Mucosa of descending colon (tissue), 3 donors: Measurements from ENCODE around the gene CDC20B. TPM values are rescaled to one million over a fixed set of nuclear protein-coding genes. Genes with fewer than 3 reads are reported as not detected.
"Not testable (repeated sequence)": the region's sequence is repeated elsewhere in the genome, so short reads cannot be mapped to it uniquely, and the experiment has no call there.

Experiments used
- ATAC-seq: fragments of 200-7000 bp; cut with Tn5 transposase; one replicate; pipeline ENCODE4 v1.9.1; 2020; ENCODE audit warnings: mild to moderate bottlenecking, moderate library complexity
- DNase-seq, 3 donors: peaks; one replicate each; pipeline ENCODE4 v3.0.0-alpha.2; 2020
- H3K36me3 ChIP-seq: fragments of 200-600 bp; one replicate; pipeline ENCODE4 v1.8.0; 2021; ENCODE audit warnings: low read depth, mild to moderate bottlenecking
- H3K4me1 ChIP-seq: fragments of 200-600 bp; one replicate; pipeline ENCODE4 v1.8.0; 2021; ENCODE audit warnings: low read depth, mild to moderate bottlenecking
- H3K4me3 ChIP-seq: fragments of 200-600 bp; one replicate; pipeline ENCODE4 v1.8.0; 2021; ENCODE audit warnings: mild to moderate bottlenecking
- H3K9me3 ChIP-seq: fragments of 200-600 bp; one replicate; pipeline ENCODE4 v1.8.0; 2021; ENCODE audit warnings: mild to moderate bottlenecking
- CTCF ChIP-seq: fragments of 200-600 bp; IDR thresholded peaks from one replicate; pipeline ENCODE4 v1.8.0; 2022; ENCODE audit warnings: antibody characterized with exemption, mild to moderate bottlenecking
- intact Hi-C, 2 donors: fragments of 100-400 bp; cut with DNase I in 1 of 2; cut with micrococcal nuclease in 1 of 2; formaldehyde crosslinking; loops; one replicate each; pipeline versions ENCODE4 v1.11.0 to v1.11.1; 2022; cut with DNase I, micrococcal nuclease
- total RNA-seq, 3 donors: library from RNA; stranded (reverse); fragmentation: NEBNext Ultra II Directional in 2 of 3; extraction: Animal tissue kit (Norgen Biotek cat#: 25700) in 2 of 3; gene quantifications; one replicate each; pipeline versions ENCODE4 v1.2.1 to v1.2.4, GENCODE V29; 2021 to 2023
- donor health status: DM: no; HTN: no; CAD: no; lungs with moderate emphysema.
- donor health status: DM: no; HTN: no; CAD: no.
- donor health status: DM: no; HTN: yes; CAD: no.

The CDC20B gene
- total RNA-seq, 3 donors from 2014 or later: not detected

- intact Hi-C loops: no loop called here
Measured at GRCh38 chr5:55096861-55097260, 76.1 kb downstream of the CDC20B start.

GRCh38 chr5:55096182-55096581 lies 76.8 kb downstream of the CDC20B start:
- H3K9me3 ChIP-seq: no peaks in the 10 kb centered on the region
- intact Hi-C loops: no loop called here
- no peak overlapping the region for H3K4me3 ChIP-seq
- H3K36me3 ChIP-seq: no peaks in the 10 kb centered on the region
- DNase-seq: no peak
- ATAC-seq: peak; percentile 62
- H3K4me1 ChIP-seq: no peaks in the 10 kb centered on the region
- no peak for TF ChIP-seq CTCF

More at GRCh38 chr5:55096861-55097260, 76.1 kb downstream of the CDC20B start:
- Histone ChIP-seq H3K9me3 (no peaks in the 10 kb centered on the region), H3K36me3 (no peaks in the 10 kb centered on the region), H3K4me1 (no peaks in the 10 kb centered on the region), H3K4me3 (no peak overlapping the region)
- ATAC-seq (peak; percentile 56), DNase-seq (peak in 1 of 3 donors; percentile 15)
- TF ChIP-seq CTCF: no peak

GRCh38 chr5:55091011-55091410 lies 82.0 kb downstream of the CDC20B start:
- H3K4me1 ChIP-seq, H3K36me3 ChIP-seq, H3K9me3 ChIP-seq, H3K4me3 ChIP-seq, ATAC-seq, intact Hi-C loops, DNase-seq: not testable (repeated sequence)

GRCh38 chr5:55089301-55089700 lies 83.7 kb downstream of the CDC20B start:
- H3K4me3 ChIP-seq, intact Hi-C loops, DNase-seq: not testable (repeated sequence)

GRCh38 chr5:55081541-55081940 lies 91.4 kb downstream of the CDC20B start:
- DNase-seq (no peak), ATAC-seq (no peak)
- Histone ChIP-seq H3K4me3 (no peak overlapping the region), H3K4me1 (no peaks in the 10 kb centered on the region), H3K9me3 (peaks cover 6% of the 10 kb centered on the region), H3K36me3 (no peaks in the 10 kb centered on the region)
- no peak for TF ChIP-seq CTCF
- intact Hi-C loops: no loop called here

More at GRCh38 chr5:55089301-55089700, 83.7 kb downstream of the CDC20B start:
- H3K36me3 ChIP-seq, H3K4me1 ChIP-seq, ATAC-seq, H3K9me3 ChIP-seq: not testable (repeated sequence)

GRCh38 chr5:55073211-55073610 lies 99.8 kb downstream of the CDC20B start:
- Histone ChIP-seq H3K9me3 (no peaks in the 10 kb centered on the region), H3K4me3 (no peak overlapping the region), H3K36me3 (no peaks in the 10 kb centered on the region), H3K4me1 (no peaks in the 10 kb centered on the region)
- intact Hi-C loops: no loop called here
- DNase-seq (no peak), ATAC-seq (no peak)
- TF ChIP-seq CTCF: no peak

- ATAC-seq: peak; percentile 31
Measured at GRCh38 chr5:55072666-55073065, 100.3 kb downstream of the CDC20B start.

More at GRCh38 chr5:55072666-55073065, 100.3 kb downstream of the CDC20B start:
- no peaks in the 10 kb centered on the region for H3K9me3 ChIP-seq
- no peak for TF ChIP-seq CTCF
- no peaks in the 10 kb centered on the region for H3K4me1 ChIP-seq
- H3K4me3 ChIP-seq: no peak overlapping the region
- H3K36me3 ChIP-seq: no peaks in the 10 kb centered on the region
- intact Hi-C loops: no loop called here
- DNase-seq: no peak
